ENCODE results near the gene SKP2. TPM values are rescaled to one million over a fixed set of nuclear protein-coding genes. Genes with fewer than 3 reads are reported as not detected.
"Not testable (repeated sequence)": the region's sequence is repeated elsewhere in the genome, so short reads cannot be mapped to it uniquely, and the experiment has no call there.

The SKP2 gene
- total RNA-seq, 2 donors from 2014 or later = 8.9 to 14.7 TPM

DNA sequence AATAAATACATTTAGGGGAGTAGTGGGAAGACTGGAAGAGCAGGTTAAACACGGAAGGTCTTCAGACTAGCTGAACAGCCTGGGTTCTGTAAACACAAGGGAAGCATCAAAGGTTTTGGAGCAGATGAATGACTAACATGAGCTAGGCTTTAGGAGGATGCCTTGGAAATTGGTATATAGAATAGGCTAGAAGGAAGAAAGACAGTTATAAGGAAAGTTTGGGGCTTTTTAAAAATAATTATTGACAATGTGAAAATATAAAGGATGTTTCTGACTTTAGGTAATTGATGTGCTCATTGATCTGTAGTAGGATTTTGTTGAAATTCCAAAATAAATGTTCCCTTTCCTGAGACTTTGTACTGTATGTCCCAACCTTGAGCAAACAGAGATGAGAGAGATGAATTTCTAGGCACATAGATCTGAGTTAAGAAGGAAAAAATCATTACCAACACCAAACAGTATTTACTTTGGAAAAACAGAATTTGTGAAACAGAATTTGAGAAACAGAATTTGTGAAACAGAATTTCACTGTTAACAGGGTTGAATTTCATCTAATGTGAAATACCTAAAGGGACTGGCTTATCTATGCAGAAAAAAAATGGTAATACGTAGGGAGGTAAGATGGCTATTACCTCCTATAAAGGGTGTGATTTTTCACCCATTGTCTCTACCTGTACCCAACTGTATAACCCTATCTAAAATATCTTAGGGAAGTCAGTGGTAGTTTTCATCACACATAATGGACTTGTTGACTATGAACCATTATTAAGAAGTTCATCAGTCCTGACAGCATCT is 28.8 kb downstream of the SKP2 start:
- DNase-seq (ENCODE audit: low spot score) = no peak
- intact Hi-C loops (cut with DNase I) = no loop called here

DNA sequence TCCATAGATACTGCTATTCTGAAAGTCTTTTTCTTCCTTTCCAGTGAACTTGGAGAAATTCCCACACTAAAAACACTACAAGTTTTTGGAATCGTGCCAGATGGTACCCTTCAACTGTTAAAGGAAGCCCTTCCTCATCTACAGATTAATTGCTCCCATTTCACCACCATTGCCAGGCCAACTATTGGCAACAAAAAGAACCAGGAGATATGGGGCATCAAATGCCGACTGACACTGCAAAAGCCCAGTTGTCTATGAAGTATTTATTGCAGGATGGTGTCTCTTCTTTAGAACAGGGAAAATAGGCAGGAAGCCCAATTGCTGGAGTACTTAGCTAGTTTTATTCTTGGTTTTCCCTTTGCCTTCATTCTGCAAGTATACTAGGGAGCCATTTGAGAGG is 29.9 kb downstream of the SKP2 start:
- intact Hi-C loops (cut with DNase I) = no loop called here
- DNase-seq (ENCODE audit: low spot score) = no peak

DNA sequence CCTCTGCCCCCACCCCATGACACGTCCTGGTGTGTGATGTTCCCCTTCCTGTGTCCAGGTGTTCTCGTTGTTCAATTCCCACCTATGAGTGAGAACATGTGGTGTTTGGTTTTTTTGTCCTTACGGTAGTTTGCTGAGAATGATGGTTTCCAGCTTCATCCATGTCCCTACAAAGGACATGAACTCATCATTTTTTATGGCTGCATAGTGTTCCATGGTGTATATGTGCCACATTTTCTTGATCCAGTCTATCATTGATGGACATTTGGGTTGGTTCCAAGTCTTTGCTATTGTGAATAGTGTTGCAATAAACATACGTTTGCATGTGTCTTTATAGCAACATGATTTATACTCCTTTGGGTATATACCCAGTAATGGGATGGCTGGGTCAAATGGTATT is 32.5 kb downstream of the SKP2 start:
- DNase-seq (ENCODE audit: low spot score); intact Hi-C loops (cut with DNase I): not testable (repeated sequence)

DNA sequence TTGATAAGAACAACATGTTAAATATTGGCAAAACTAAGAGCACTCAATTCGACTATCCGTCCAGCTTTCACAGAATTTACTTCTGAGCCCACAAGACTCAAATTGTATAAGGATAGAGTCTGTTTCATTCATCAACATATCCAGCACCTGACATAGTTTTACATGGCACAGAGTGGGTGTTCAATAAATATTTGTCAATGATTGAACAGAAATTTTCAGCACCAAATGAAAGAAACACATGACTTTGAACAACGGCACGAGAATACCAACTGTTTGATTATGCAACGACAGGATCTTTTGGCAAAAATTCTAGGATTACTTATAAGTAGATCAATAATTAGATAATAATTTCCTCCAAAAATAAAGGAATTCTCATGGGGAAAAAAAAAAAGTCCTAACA is 41.8 kb downstream of the SKP2 start:
- intact Hi-C loops (cut with DNase I) = no loop called here
- no peak for DNase-seq (ENCODE audit: low spot score)

DNA sequence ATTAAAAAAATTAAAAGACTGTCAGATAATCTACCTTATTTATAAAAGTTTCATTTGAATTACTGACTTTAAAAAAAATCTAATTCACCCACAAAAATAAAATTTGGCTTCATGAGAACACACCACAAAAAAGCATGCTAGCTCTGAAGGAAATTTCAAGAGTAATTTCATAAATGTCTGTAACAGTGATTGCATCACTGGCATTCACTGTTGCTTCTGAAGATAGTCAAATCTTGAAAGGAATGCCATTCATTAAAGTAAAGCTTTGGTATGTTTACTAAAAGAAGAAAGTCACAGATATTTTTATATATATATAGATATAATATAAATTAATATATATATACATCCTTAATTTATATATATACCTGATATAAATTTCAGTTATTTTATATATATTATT is 46.4 kb downstream of the SKP2 start:
- no peak for DNase-seq (ENCODE audit: low spot score)
- intact Hi-C loops (cut with DNase I) = no loop called here

DNA sequence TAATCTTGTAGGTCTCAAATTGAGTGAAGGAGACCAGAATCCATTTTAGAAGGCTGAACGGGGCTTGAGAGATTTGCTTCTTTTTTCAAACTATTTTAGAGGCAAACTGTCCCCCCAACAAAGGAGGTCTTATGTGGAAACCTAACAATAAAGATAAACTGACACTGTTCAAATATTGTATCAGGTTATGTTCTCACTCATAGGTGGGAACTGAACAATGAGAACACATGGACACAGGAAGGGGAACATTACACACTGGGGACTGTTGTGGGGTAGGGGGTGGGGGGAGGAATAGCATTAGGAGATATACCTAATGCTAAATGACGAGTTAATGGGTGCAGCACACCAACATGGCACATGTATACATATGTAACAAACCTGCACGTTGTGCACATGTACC is 46.9 kb downstream of the SKP2 start:
- intact Hi-C loops (cut with DNase I); DNase-seq (ENCODE audit: low spot score): not testable (repeated sequence)

DNA sequence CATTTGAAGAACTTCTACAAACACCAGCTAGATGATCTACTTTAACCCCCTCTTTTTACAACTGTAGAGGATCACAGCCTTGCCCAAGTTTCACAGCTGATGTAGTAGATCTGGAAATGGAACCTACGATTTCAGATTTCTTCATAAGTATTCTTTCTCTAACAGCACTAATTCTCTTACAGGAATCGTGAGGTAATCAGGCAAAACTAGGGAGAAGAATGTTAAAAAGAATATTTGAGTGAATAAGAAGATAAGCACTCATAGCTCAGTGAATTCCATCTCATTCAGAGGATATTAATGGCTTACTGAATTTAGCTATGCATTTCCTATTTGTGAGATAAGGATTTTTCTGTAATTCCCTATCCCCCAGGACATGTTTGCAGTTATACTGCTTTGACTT is 47.7 kb downstream of the SKP2 start:
- intact Hi-C loops (cut with DNase I) = no loop called here
- no peak for DNase-seq (ENCODE audit: low spot score)

DNA sequence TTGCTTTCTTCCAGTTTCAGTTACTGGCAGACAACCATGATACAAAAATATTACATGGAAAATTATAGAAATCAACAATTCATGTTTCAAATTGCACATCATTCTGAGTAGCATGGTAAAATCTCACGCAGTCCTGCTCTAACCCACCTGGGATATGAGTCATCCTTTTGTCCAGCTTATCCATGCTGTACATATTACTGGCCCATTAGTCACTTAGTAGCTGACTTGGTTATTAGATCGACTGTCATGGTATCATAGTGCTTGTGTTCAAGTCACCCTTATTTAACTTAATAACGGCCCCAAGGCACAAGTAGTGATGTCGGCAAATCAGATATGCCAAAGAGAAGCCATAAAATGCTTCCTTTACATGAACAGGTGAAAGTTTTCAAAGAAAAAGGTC is 48.6 kb downstream of the SKP2 start:
- intact Hi-C loops (cut with DNase I) = no loop called here

DNA sequence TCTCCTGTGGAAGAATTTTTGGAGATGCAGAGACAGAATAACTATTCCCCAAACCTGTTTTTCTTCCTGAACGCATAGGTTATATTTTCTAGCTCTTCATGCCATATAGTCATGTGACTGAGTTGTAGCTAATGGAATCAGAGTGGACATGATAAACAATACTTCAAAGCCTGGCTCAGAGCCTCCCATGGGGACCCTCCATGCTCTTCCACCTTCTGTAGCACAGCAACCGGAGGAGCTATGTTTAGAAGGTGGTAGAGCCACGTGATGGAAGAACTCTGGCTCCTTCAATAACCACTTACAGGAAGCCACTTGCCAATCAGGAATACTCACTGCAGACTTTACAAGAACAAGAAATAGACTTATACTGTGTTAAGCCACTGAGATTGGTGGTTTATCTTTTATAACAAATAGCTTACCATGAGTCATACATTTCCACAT is 50.6 kb downstream of the SKP2 start:
- DNase-seq (ENCODE audit: low spot score) = no peak
- intact Hi-C loops (cut with DNase I) = no loop called here

More for the DNA sequence above, 48.6 kb downstream of the SKP2 start:
- DNase-seq (ENCODE audit: low spot score) = no peak

DNA sequence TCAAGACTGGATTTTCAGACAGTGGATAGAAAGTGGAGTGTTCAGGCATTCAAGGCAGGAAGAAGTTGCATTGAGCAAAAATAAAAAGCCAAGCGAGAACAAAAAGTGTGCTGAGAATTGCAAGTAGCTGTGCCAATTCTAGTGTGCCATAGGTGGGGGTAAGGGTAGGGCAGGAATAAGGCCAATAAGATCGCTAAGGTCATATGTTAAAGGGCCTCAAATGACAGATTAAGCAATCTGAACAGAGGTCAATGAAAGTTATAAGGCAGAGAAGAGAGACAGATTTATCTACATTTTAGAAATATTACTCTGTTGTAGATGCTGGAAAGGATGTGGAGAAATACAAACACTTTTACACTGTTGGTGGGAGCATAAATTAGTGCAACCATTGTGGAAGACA is 53.4 kb downstream of the SKP2 start:
- DNase-seq (ENCODE audit: low spot score) = no peak
- intact Hi-C loops (cut with DNase I) = no loop called here

DNA sequence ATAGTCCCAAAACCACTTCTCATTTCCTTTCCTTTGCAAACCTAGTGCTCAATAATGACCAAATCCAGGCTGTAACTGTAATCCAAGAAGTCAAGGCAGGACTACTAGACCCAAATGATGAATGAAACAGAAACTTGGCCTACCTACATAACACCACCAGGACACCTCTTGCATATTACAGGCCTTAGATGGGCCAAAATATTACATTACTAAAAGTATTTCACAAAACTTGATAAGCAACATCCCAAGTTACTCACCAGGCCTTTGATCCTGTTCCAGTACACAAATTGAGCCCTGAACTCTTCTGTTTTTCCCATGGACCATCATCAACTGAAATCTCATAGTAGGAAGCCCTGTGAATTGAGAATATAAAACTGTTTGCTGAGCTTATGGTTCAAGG is 55.0 kb downstream of the SKP2 start:
- intact Hi-C loops (cut with DNase I) = no loop called here
- no peak for DNase-seq (ENCODE audit: low spot score)

DNA sequence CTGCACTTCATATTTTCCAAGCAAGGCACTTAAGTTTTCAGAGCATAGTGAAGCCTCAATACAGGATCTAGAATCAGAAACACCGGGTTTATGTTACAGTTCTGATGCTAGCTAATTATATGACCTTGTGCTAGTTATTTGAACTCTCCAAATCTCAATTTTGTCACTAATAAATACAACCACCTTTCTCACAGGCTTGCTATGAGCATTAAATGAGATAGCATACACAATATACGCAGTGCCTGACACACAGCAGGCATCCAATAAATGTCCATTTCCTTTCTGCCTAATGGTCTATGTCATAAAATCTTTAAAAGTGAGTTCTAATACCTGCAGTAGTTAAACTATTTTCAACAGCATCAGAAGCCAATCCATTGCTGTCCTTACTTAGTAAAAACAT is 56.9 kb downstream of the SKP2 start:
- DNase-seq (ENCODE audit: low spot score) = no peak
- intact Hi-C loops (cut with DNase I) = no loop called here

DNA sequence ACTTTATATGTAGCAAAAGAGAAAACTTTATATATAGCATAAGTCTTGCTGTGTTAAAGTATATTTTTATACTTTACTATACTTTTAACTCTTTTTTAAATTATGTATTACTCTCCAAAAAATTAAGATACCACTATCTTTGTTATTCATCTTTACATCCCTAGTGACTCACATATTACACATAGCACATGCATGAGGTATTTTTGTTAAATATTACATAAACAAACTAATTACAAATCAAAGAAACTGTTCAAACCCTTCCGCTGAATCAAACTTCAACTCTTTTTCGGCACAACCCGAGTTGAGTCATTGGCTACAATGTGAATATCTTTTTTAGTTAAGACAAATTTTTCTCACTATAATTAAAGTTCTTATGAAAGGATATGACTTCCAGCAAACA is 57.8 kb downstream of the SKP2 start:
- no peak for DNase-seq (ENCODE audit: low spot score)
- intact Hi-C loops (cut with DNase I) = no loop called here

DNA sequence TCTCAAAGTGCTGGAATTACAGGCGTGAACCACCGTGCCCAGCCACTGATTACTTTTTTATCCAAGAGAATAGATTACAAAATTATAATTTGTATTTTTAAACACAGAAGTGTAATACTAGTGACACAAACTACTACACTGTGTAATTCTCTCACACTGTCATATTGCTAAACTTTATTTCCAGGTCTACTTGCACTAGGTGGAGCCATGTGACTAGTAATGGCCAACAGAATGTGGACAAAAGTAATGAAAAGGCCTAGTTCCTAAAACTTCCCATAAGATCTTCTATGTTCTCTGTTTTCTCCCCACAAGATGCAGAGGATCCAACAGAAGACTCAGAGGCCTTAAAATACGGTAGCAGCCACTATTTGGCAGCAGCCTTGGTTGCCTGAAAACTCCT is 62.5 kb downstream of the SKP2 start:
- intact Hi-C loops (cut with DNase I) = no loop called here
- DNase-seq (ENCODE audit: low spot score) = no peak

DNA sequence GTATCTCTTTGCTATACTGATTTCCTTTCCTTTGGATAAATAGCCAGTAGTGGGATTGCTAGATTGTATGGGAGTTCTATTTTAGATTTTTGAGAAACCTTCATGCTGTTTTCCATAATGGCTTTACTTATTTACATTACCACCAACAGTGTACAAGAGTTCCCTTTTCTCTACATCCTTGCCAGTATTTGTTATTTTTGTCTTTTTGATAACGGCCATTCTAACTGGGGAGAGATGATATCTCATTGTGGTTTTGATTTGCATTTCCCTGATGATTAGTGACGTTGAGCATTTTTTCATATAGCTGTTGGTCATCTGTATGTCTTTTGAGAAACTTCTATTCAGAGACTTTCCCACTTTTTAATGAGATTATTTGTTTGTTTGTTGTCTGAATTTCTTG is 64.0 kb downstream of the SKP2 start:
- DNase-seq (ENCODE audit: low spot score) = no peak
- intact Hi-C loops (cut with DNase I) = no loop called here

DNA sequence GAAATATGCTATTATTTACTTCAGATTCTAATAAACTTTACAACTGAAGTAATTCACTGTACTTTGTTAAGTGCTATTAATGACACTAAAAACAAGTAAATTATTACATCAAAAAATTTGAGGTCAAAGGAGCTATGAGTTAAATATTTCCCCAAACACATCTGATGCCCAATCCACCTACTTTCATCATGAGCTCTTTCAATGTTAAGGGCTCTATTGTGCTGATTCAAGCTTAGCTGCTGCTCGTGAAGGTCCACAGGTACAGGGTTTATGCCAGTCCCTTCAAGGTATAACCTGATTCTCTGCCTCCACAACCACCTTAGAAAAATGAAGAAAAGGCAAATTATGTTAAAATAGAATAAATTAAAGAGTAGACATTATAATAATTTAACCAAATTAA is 65.7 kb downstream of the SKP2 start:
- intact Hi-C loops (cut with DNase I) = no loop called here
- no peak for DNase-seq (ENCODE audit: low spot score)

DNA sequence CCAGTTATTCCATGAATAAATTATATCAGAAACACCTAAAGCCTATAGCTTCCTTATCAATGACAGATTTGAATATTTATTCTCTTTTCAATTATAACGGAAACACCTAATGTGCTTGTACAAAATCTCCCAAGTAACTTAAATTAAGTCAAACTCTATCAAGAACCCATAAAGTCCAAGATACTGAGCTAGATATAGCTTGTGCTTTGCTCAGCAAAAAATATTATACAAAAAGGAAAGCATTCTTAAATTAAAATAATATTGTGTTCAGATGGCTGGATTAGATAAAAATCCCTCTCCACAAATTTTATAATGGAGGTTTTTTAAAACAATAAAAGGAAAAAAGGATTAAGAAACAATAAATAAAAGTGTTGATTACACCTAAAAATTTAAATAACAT is 66.1 kb downstream of the SKP2 start:
- intact Hi-C loops (cut with DNase I) = no loop called here
- DNase-seq (ENCODE audit: low spot score) = no peak

DNA sequence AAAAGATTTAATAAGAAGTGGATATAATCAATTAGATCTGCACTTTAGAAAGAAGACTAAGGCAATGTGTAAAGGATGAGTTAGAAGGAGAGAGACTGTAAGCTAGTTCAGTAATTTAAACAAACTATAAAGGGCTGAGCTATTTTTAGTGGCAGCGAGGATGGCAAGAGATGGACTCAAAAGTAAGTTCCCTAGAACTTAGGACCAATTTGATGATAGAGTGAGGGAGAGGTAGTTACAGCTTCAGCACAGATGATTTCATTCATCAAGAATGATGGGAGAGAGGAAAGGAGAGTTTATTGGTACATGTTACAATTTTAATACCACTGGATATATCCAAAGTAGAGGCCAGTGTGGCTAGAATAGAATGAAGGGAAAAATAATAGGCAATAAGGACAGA is 70.7 kb downstream of the SKP2 start:
- intact Hi-C loops (cut with DNase I) = no loop called here
- no peak for DNase-seq (ENCODE audit: low spot score)

DNA sequence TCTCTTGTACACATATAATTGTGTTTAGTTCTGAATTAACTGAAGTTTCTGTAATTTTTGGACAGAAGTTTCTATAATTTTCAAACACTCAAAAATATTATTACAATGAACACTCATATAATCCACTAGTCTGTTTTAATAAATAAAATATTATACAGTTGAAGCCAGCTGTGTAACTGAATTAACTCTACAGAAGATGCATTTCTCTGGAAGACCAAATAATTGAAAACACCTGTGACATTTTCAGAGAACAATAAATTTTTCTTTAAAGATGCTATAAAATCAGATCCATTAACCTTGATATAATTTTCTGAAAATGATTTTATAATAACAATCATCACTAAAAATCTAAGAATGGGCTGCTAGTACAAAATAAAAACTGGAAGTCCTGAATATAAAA is 75.1 kb downstream of the SKP2 start:
- intact Hi-C loops (cut with DNase I) = no loop called here
- no peak for DNase-seq (ENCODE audit: low spot score)

DNA sequence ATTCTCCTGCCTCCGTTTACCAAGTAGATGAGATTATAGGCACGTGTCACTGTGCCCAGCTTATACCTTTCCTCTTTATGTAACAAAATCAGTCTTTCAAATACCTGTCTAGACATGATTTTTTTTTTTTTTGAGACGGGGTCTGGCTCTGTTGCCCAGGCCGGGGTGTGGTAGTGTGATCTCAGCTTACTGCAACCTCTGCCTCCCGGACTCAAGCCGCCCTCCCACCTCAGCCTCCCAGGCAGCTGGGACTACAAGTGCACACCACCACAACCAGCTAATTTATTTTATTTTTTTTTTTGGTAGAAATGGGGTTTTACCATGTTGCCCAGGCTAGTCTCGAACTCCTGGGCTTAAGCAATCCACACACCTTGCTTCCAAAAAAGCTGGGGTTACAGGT is 76.6 kb downstream of the SKP2 start:
- intact Hi-C loops (cut with DNase I) = no loop called here
- no peak for DNase-seq (ENCODE audit: low spot score)

DNA sequence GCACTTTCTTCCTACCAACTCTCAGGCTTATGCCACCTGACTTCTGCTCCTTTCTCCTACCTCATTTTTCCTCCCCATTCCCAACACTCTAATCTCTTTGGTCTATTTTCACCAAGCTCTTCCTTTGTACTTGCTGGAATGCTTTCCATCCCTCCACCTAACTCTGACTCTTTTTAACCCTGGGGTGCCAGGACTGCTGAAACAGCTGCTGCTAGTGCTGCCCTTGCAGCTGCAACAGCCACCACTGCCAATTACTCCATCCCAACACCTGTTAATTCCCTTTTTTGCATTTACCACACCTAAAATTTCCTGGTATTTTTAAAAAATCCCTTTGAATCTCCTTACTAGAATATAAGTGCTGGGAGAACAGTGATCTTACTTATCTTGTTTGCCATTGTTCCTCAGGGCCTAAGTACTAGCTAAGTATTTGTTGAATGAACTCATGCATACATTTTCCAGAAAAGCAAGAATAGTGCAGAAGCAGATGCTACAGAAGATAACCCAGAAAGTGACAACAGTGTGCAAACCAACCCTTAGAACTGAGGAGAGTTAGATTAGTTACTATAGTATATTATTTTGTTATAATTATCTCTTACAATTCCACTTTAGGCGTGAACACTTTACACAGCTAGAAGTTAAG is 78.4 kb downstream of the SKP2 start:
- no peak for DNase-seq (ENCODE audit: low spot score)
- intact Hi-C loops (cut with DNase I) = no loop called here

Measured in posterior vena cava (tissue), 2 donors.